Glomerular visceral epithelial cell (primary cell): Measurements from ENCODE around the gene RND1.

Source experiments
- DNase-seq: peaks from one replicate; pipeline ENCODE4 v3.0.0-alpha.2; 2016; ENCODE audit errors: extremely low spot score

The RND1 gene

DNA sequence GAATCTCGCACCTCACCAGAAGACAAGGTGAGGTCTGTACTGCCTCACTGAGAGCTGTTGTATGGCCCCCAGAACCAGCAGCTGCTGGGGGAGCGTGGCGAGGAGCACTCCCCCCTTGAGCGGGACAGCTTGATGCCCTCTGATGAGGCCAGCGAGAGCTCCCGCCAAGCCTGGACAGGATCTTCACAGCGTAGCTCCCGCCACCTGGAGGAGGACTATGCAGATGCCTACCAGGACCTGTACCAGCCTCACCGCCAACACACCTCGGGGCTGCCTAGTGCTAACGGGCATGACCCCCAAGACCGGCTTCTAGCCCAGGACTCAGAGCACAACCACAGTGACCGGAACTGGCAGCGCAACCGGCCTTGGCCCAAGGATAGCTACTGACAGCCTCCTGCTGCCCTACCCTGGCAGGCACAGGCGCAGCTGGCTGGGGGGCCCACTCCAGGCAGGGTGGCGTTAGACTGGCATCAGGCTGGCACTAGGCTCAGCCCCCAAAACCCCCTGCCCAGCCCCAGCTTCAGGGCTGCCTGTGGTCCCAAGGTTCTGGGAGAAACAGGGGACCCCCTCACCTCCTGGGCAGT lies 38.1 kb downstream of the RND1 start:
- DNase-seq: no peak

DNA sequence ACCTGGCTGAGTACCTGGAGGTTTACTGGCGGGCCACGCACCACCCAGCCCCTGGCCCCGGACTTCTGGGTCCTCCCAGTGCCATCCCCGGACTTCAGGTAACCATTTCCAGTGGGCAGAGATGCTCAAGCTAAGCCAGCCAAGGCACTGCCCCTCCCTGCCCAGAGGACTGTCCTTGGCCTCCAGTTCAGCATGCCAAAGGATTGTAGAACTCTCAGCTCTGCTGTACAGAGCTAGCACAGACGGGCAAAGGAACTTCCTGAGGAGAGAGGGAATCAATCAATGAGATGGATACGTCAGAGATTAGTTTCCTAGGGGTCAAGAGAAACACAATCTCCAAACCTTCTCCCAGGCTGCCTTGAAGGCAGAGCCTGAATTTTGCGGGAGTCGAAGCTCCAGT lies 38.6 kb downstream of the RND1 start:
- DNase-seq: no peak

- DNase-seq: no peak
Measured at GRCh38 chr12:48826209-48826855, 39.3 kb downstream of the RND1 start.

- no peak for DNase-seq
Measured at GRCh38 chr12:48824905-48825304, 40.8 kb downstream of the RND1 start.

DNA sequence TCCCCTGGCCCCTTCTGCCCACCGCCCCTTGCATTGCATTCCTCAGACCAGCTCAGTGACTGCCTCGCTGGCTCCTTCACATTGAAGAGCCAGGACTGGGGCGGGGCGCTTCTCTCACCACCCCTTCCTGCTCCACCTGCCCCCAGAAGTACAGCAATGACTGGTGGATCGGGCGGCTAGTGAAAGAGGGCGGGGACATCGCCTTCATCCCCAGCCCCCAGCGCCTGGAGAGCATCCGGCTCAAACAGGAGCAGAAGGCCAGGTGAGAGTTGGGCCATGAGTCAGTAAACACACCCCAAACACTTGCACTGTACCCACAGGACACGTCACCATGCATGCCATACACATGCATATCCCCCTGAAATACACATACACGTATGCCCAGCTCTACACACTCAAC lies 41.6 kb downstream of the RND1 start:
- no peak for DNase-seq

DNA sequence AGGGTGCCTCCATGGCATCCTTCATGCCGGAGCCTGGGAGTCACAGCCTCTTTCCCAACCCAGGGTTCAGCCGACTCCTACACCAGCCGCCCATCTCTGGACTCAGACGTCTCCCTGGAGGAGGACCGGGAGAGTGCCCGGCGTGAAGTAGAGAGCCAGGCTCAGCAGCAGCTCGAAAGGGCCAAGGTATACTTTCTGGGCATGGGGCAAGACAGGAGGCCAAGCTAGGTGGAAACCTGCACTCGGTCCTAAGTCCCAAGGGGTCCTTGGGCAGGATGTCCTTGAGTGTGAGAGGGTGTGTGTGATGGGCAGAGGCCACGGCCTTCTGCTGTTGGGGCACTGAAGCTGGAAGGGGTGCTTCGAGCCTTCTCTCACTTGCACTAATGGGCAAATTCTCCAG lies 42.4 kb downstream of the RND1 start:
- no peak for DNase-seq

- no peak for DNase-seq
Measured at GRCh38 chr12:48822711-48823110, 43.0 kb downstream of the RND1 start.

- no peak for DNase-seq
Measured at GRCh38 chr12:48822139-48822538, 43.5 kb downstream of the RND1 start.

- no peak for DNase-seq
Measured at GRCh38 chr12:48819986-48820725, 45.5 kb downstream of the RND1 start.

- DNase-seq: no peak
Measured at GRCh38 chr12:48818831-48819590, 46.7 kb downstream of the RND1 start.

DNA sequence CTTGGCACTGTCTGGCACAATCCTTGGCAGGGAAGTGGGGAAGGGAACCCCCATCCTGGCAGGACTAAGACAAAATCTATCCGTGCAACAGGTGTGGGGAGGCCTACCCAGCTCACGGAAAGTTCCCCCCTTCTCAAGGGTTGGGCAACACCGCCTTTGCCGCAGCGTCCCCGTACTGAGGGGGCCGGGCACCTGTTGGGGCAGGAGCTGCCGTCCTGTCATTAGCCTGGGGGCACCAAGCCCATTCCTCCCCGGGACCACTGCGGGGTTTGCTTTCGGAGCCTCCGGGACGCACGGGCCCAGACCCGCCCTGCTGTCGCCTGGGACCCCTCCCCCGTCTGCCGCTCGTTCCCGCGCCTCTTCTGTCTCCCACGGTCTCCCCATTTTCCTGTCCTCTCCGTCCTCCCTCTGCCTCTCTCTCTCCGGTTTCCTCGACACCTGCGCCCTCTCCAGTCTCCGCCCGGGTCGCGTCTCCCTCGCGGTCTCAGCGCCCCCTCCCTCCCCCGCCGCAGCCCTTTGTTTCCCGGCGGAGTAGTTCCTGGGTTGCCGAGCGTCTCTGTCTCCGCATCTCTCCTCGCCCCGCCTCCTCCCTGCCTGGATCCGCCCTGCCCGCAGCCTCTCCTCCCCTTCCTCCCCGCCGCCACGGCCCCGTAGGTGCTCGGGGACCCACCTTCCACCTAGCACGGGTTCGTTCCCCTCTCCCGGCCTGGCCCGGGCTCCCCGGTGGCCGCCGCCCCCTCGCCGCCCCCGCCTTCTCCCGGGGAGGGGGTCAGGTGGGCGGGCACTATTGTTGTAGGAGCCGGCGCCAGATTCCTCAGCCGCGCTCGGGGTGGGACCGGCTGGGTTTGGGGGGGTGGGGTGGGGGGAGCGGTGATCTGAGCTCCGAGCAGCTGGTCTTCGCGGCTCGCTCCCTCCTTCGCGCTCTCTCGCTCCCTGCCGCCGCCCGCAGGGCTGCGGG lies 47.5 kb downstream of the RND1 start, which contains the start of gene CACNB3:
TSS of gene CACNB3 (plus strand) at position 624 of the 958 bp plus-strand sequence. CDS start 434 bp downstream, outside the sequence.
- peak; percentile 69 for DNase-seq

DNA sequence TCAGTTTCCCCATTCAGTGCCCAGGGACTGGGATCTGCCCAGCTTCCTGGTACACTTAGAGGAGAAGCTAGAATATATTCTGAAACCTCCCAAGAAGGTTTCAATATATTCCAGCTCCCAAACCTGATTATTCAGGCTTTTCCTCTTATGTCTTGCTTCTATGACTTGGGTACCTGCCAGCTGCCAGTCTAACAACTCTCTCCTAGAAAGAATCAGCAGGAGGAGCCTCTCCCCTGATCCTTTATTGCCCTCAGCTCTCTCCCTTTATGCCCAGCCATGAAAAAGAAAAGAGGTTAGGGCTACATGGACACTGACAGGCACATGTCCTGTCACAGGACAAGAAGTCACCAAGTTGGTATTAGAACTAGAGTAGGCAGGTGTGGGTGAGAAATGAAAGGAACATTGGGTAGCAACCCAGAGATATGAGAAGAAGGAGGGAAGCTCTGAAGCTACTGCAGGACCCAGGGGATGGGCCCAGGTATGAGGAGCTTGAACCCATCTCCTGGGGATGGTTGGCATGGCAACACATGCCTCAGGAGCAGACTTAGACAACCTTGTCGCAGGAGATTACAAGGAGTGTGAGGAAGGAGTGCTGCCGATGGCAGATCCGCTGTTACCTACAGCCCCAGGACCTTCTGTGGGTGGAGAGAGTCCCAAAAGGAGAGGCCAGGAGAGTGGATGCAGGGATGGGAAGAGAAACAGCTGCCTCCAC lies 49.4 kb downstream of the RND1 start:
- DNase-seq: peak; percentile 17

DNA sequence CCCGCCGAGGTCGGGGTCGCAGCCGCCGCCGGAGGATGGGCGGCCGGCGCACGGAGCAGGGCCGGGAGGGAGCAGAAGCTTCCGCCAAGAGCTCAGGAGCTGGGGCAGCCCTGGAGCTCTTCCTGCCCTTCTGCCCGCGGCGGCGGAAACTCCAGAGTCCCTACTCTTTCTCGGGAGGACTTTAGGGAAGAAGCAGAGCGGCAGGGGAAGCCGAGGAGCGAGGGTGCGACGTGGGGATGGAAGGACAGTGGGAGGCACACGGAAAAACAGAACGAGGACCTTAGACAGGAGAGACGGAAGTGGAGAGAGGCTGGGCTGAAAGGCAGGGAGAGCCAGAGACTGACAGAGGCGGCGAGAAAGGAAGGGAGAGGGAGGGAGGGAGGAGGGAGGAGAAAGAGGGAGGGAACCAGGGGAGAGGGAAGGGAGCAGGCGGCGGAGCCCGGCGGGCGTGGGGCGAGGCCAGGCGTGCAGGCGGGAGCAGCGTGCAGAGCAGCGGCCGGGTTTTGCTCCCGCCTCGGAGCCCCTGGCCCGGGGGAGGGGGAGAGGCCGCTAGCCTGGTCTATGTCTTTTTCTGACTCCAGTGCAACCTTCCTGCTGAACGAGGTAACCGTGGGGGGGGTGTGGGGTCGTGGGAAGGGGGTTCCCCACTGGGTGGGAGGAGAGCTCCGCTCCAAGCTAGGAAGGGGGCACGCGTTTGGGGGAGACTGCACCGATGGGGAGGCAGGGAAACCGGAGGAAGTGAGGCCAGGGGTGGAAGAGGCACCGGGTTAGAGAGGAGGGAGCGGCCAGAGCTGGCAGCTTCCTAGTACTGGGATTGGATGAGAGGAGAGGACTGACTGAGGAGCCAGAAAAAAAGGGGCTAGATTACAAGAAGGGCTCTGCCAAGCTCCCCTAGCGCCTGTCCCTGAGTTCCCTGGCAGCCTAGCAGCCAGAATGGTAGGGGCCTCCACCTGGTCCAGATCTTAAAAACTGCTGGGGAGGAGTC lies 50.3 kb downstream of the RND1 start:
- DNase-seq: peak; percentile 83

GRCh38 chr12:48814262-48815125 lies 51.2 kb downstream of the RND1 start:
- DNase-seq: peak; percentile 84

DNA sequence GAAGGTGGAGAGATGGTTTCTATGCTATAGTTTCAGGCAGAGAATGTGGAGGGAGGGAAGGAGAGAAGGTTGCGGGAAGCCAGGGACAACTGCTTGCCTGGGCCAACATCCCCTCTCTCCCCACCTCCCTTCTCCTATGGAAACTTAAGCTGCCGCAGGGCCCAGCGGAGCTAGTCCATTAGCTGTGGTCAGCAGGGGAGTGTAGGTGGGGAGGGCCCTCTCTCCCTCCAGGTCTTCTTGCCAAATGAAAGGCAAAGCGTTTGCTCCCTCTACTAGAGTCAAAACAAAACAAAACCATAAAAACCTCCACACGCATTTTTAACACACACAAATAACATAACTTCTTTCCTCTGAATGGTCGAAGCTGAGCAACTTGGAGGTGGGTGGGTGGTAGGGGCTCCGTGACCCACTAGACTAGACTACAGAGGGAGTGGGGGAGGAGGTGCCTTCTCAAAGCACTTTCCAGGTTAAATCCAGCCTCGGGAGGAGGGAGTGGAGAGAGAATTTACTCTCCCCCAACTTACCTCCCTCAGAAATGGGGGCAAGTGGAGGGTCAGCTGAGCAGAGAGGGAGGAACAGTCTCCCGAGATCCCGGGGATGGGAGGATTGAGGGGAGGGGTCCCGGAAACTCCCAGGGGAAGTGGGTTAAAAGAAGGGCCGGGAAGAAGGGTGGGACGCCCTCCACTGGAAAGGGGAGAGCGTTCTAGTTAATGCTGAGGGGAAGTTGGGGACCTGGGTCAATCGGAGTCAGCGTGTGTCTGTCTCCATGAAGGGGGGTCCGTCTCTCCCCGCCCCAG lies 52.0 kb downstream of the RND1 start:
- no peak for DNase-seq

- no peak for DNase-seq
Measured at GRCh38 chr12:48812389-48812788, 53.3 kb downstream of the RND1 start.

GRCh38 chr12:48811437-48812090 lies 54.1 kb downstream of the RND1 start:
- DNase-seq: no peak
